Neural cell (in vitro differentiated cells): Measurements from ENCODE around the gene MEX3D. TPM values are rescaled to one million over a fixed set of nuclear protein-coding genes. Genes with fewer than 3 reads are reported as not detected.

Source experiments
- H2AFZ ChIP-seq: fragments of 200-600, 300-800 bp; sonication (generic), shearing (Covaris generic); 2 replicates; pipeline ENCODE4 v1.6.0; 2014; ENCODE audit warnings: low read depth, mild to moderate bottlenecking, antibody characterized with exemption, low read length, moderate library complexity
- H3F3A ChIP-seq: fragments of 200-600 bp; shearing (Covaris generic); 2 replicates; pipeline ENCODE4 v1.6.1; 2016; ENCODE audit warnings: mild to moderate bottlenecking, moderate library complexity, mixed read lengths, antibody characterized with exemption, low read length; ENCODE audit not compliant: insufficient read depth, poor library complexity, severe bottlenecking
- H3K27ac ChIP-seq: fragments of 200-600, 300-800 bp; sonication (generic), shearing (Covaris generic); 2 replicates; pipeline ENCODE4 v1.5.1; 2014; ENCODE audit warnings: mild to moderate bottlenecking, low read length, moderate library complexity
- H3K27me3 ChIP-seq: fragments of 300-800, 200-600 bp; sonication (generic), shearing (Covaris generic); 2 replicates; pipeline ENCODE4 v1.6.0; 2014; ENCODE audit warnings: mild to moderate bottlenecking, low read depth, low read length, moderate library complexity; ENCODE audit not compliant: insufficient read depth
- H3K36me3 ChIP-seq: fragments of 300-800, 200-600 bp; sonication (generic), shearing (Covaris generic); 2 replicates; pipeline ENCODE4 v1.5.1; 2014; ENCODE audit warnings: mild to moderate bottlenecking, antibody characterized with exemption, low read length, moderate library complexity; ENCODE audit not compliant: insufficient read depth
- H3K4me2 ChIP-seq: fragments of 300-800, 200-600 bp; sonication (generic), shearing (Covaris generic); 2 replicates; pipeline ENCODE4 v1.6.0; 2014; ENCODE audit warnings: mild to moderate bottlenecking, low read length
- H3K4me3 ChIP-seq: fragments of 300-800, 200-600 bp; sonication (generic), shearing (Covaris generic); 2 replicates; pipeline ENCODE4 v1.5.1; 2014; ENCODE audit warnings: mild to moderate bottlenecking, low read length, moderate library complexity
- H3K79me2 ChIP-seq: fragments of 200-600 bp; shearing (Covaris generic); replicated peaks from 2 replicates; pipeline ENCODE4 v1.6.0; 2014; ENCODE audit warnings: mild to moderate bottlenecking, low read length, moderate library complexity; ENCODE audit not compliant: insufficient read depth
- H3K9ac ChIP-seq: fragments of 300-800, 200-600 bp; sonication (generic), shearing (Covaris generic); 2 replicates; pipeline ENCODE4 v1.6.1; 2016; ENCODE audit warnings: mild to moderate bottlenecking, low read length, mixed read lengths
- H3K9me2 ChIP-seq: fragments of 200-600 bp; shearing (Covaris generic); 2 replicates; pipeline ENCODE4 v1.6.1; 2016; ENCODE audit warnings: mild to moderate bottlenecking, low read length, mixed read lengths; ENCODE audit not compliant: insufficient read depth
- H3K9me3 ChIP-seq: fragments of 200-600, 300-800 bp; sonication (generic), shearing (Covaris generic); 2 replicates; pipeline ENCODE4 v1.6.1; 2016; ENCODE audit warnings: mild to moderate bottlenecking, mixed run types, low read length, moderate library complexity, mixed read lengths
- H4K20me1 ChIP-seq: fragments of 200-600 bp; shearing (Covaris generic); 2 replicates; pipeline ENCODE4 v1.6.1; 2016; ENCODE audit warnings: mild to moderate bottlenecking, mixed run types; ENCODE audit not compliant: insufficient read depth
- EP300 ChIP-seq: fragments of 450-650 bp; conservative IDR thresholded peaks from 2 replicates; pipeline ENCODE4 v1.6.1; 2014; ENCODE audit warnings: antibody characterized with exemption, mild to moderate bottlenecking, moderate library complexity; ENCODE audit not compliant: poor library complexity, severe bottlenecking
- EZH2 ChIP-seq: fragments of 200-600, 300-800 bp; shearing (Covaris generic), sonication (generic); IDR thresholded peaks from 2 replicates; pipeline ENCODE4 v1.6.1; 2014; ENCODE audit warnings: antibody characterized with exemption, low read length, borderline replicate concordance, mild to moderate bottlenecking; ENCODE audit not compliant: insufficient read depth, poor library complexity, severe bottlenecking
- MXI1 ChIP-seq: fragments of 450-650 bp; conservative IDR thresholded peaks from 2 replicates; pipeline ENCODE4 v1.6.1; 2014; ENCODE audit warnings: antibody characterized with exemption, mild to moderate bottlenecking; ENCODE audit not compliant: poor library complexity, severe bottlenecking
- POLR2AphosphoS5 ChIP-seq: IDR thresholded peaks from 2 replicates; pipeline ENCODE4 v1.6.1; 2012
- RAD21 ChIP-seq: fragments of 450-650 bp; conservative IDR thresholded peaks from 2 replicates; pipeline ENCODE4 v1.6.1; 2014; ENCODE audit warnings: antibody characterized with exemption, mild to moderate bottlenecking, moderate library complexity
- REST ChIP-seq: IDR thresholded peaks from 2 replicates; pipeline ENCODE4 v1.6.1; 2012; ENCODE audit warnings: borderline replicate concordance
- SMC3 ChIP-seq: fragments of 450-650 bp; conservative IDR thresholded peaks from 2 replicates; pipeline ENCODE4 v1.6.1; 2014; ENCODE audit warnings: antibody characterized with exemption, mild to moderate bottlenecking, moderate library complexity; ENCODE audit not compliant: poor library complexity
- TAF1 ChIP-seq: IDR thresholded peaks from 2 replicates; pipeline ENCODE4 v1.6.1; 2012; ENCODE audit warnings: low read depth
- polyA plus RNA-seq: library from polyadenylated mRNA; depleted of rRNA; stranded (reverse); fragments of >200 nt; gene quantifications from 2 replicates; pipeline ENCODE4 v1.2.3, GENCODE V29; 2014
- TF ChIP-seq, protein P1 (sequence below): fragments of 450-650 bp; IDR thresholded peaks from 2 replicates; pipeline ENCODE4 v1.5.1; 2014; ENCODE audit warnings: antibody characterized with exemption, mild to moderate bottlenecking, moderate library complexity; ENCODE audit not compliant: poor library complexity, severe bottlenecking

Gene MEX3D
- polyA plus RNA-seq, 1 donor from 2014 or later: 20.8 TPM

DNA sequence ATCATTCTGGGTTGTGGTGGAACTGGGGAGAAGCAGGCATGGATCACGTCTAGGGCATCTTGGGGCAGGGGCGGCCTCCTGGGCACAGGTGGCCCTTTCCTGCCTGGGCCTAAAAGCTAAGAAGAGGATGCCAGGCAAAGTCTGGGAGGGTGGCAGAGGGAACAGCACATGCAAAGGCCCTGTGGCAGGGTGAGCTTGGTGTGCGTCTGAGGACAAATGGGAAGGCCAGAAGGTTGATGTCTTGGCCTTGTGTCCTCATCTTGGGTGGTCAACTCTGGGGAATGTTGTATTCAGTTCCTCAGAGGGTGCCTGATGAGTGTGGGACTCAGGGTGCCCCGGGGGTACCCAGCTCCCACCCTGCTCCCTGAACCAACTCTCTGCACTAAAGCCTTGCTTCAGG is 49.7 kb downstream of the MEX3D start:
- Histone ChIP-seq H3K36me3 (no peaks in the 10 kb centered on the region), H3K9me2 (no peaks in the 10 kb centered on the region), H3F3A (no peaks in the 10 kb centered on the region), H3K4me2 (no peak overlapping the region), H3K9ac (no peak overlapping the region), H3K27me3 (peaks cover 12% of the 10 kb centered on the region), H3K4me3 (no peak overlapping the region), H2AFZ (no peak overlapping the region), H3K9me3 (no peaks in the 10 kb centered on the region), H4K20me1 (no peaks in the 10 kb centered on the region), H3K79me2 (no peaks in the 10 kb centered on the region), H3K27ac (no peak overlapping the region)
- TF ChIP-seq MXI1 (no peak), SMC3 (no peak), EZH2 (no peak), EP300 (no peak), REST (no peak), POLR2AphosphoS5 (no peak)
- TF ChIP-seq, protein P1, sequence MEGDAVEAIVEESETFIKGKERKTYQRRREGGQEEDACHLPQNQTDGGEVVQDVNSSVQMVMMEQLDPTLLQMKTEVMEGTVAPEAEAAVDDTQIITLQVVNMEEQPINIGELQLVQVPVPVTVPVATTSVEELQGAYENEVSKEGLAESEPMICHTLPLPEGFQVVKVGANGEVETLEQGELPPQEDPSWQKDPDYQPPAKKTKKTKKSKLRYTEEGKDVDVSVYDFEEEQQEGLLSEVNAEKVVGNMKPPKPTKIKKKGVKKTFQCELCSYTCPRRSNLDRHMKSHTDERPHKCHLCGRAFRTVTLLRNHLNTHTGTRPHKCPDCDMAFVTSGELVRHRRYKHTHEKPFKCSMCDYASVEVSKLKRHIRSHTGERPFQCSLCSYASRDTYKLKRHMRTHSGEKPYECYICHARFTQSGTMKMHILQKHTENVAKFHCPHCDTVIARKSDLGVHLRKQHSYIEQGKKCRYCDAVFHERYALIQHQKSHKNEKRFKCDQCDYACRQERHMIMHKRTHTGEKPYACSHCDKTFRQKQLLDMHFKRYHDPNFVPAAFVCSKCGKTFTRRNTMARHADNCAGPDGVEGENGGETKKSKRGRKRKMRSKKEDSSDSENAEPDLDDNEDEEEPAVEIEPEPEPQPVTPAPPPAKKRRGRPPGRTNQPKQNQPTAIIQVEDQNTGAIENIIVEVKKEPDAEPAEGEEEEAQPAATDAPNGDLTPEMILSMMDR: no peak

DNA sequence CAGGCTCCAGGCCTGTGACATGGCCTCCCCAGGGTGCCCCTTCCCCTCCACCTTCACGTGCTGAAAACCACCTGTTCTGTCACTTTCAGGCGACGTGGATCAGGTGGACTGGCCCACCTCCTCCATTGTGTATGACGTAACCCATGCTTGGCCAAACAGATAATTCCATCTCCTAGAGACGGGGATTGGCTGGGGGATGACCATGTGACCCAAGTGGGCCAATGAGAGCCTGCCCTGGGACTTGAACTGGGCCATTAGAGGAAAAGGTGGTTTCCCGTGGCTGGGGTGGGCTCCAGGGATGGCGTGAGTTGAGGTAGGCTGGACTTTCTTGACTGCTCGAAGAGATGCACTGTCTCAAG is 51.8 kb downstream of the MEX3D start:
- Histone ChIP-seq H3K4me3 (no peak overlapping the region), H3K9me2 (no peaks in the 10 kb centered on the region), H3K9ac (no peak overlapping the region), H3K9me3 (no peaks in the 10 kb centered on the region), H3K27me3 (peaks cover 22% of the 10 kb centered on the region), H3K4me2 (no peak overlapping the region), H3K27ac (no peak overlapping the region), H4K20me1 (no peaks in the 10 kb centered on the region), H3K79me2 (no peaks in the 10 kb centered on the region), H3F3A (no peaks in the 10 kb centered on the region), H2AFZ (no peak overlapping the region), H3K36me3 (no peaks in the 10 kb centered on the region)
- TF ChIP-seq EP300 (no peak), TAF1 (no peak), REST (no peak), EZH2 (no peak), RAD21 (no peak), MXI1 (no peak), POLR2AphosphoS5 (no peak), SMC3 (no peak)
- TF ChIP-seq, protein P1: no peak
